Loucy (cell line): ENCODE measurements around the gene CEACAM21.

Experiments
- CTCF ChIP-seq: fragments of 200-600 bp; sonication (generic); conservative IDR thresholded peaks from 2 replicates; pipeline ENCODE4 v1.5.1; 2014; ENCODE audit warnings: mild to moderate bottlenecking, antibody characterized with exemption, low read length
- EZH2phosphoT487 ChIP-seq: fragments of 200-600 bp; IDR thresholded peaks from 2 replicates; pipeline ENCODE4 v1.6.1; 2018; ENCODE audit warnings: antibody characterized with exemption, mild to moderate bottlenecking, moderate library complexity, borderline replicate concordance

- TF ChIP-seq CTCF (no peak), EZH2phosphoT487 (no peak)
Measured at GRCh38 chr19:41555748-41556147, 20.2 kb upstream of the CEACAM21 start.
